ENCODE data around the gene PIK3C2A.
"Not testable (repeated sequence)": the region's sequence is repeated elsewhere in the genome, so short reads cannot be mapped to it uniquely, and the experiment has no call there.

PIK3C2A gene

DNA sequence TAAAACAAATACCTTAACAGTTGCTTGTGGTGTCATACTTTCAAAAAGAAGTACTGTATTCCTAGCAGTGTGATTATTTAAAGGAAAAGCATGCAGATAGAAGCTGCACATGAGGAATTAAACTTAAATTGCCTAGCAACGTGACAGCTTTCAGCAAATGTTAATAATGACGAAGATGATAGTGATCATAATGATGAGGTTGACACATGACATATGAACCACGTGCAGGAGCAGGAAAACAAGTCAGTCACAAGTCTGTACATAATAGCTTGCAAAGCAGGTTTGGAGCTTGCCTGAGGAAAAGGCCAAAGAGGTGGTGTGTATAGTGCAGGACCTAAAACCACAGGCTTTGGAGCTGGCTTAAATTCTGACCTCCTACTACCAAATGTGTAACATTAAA, 30.6 kb upstream of the PIK3C2A start:
- no peaks in the 10 kb centered on the region for H3K4me1 ChIP-seq (ENCODE audit: control insufficient read depth, insufficient read depth, low read length)
- H3K27ac ChIP-seq (ENCODE audit: low read length), result no peak overlapping the region
- H3K9me3 ChIP-seq (ENCODE audit: control insufficient read depth in 2 of 2, low read length in 2 of 2), result no peaks in the 10 kb centered on the region
- peaks cover 0 to 2% of the 10 kb centered on the region in 2 donors for H3K27me3 ChIP-seq (ENCODE audit: control insufficient read depth in 1 of 2, insufficient read depth in 2 of 2, low read length in 2 of 2)
- H3K9ac ChIP-seq (ENCODE audit: low read length in 2 of 2), result no peak overlapping the region
- H3K36me3 ChIP-seq (ENCODE audit: control insufficient read depth in 2 of 2, insufficient read depth in 2 of 2, low read length in 2 of 2), result no peaks in the 10 kb centered on the region
- no peak overlapping the region for H3K4me3 ChIP-seq (ENCODE audit: low read length in 2 of 2)

DNA sequence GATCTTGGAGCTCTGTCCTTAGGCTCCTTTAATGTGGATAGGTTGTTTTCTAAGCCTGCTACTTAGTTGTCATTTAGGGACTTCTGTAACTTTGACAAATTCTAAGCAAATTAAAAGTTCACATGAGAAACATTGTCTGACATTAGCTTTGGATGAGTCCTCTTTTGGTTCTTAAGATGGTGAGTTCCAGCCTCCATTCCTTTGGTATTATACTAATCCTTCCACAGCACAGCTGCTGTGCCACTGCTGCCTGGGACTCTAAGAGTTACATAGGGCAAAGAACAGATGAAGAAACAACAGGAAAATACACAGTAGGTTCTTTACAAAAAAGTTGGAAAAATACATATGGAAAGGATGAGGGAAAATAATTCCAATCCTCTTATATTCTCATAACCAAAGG, 25.3 kb upstream of the PIK3C2A start:
- Histone ChIP-seq H3K9me3 (ENCODE audit: control insufficient read depth in 2 of 2, low read length in 2 of 2) (no peaks in the 10 kb centered on the region), H3K4me3 (ENCODE audit: low read length in 2 of 2) (no peak overlapping the region), H3K27me3 (ENCODE audit: control insufficient read depth in 1 of 2, insufficient read depth in 2 of 2, low read length in 2 of 2) (no peaks in the 10 kb centered on the region), H3K9ac (ENCODE audit: low read length in 2 of 2) (no peak overlapping the region), H3K4me1 (ENCODE audit: control insufficient read depth, insufficient read depth, low read length) (no peaks in the 10 kb centered on the region), H3K36me3 (ENCODE audit: control insufficient read depth in 2 of 2, insufficient read depth in 2 of 2, low read length in 2 of 2) (no peaks in the 10 kb centered on the region), H3K27ac (ENCODE audit: low read length) (no peak overlapping the region)

DNA sequence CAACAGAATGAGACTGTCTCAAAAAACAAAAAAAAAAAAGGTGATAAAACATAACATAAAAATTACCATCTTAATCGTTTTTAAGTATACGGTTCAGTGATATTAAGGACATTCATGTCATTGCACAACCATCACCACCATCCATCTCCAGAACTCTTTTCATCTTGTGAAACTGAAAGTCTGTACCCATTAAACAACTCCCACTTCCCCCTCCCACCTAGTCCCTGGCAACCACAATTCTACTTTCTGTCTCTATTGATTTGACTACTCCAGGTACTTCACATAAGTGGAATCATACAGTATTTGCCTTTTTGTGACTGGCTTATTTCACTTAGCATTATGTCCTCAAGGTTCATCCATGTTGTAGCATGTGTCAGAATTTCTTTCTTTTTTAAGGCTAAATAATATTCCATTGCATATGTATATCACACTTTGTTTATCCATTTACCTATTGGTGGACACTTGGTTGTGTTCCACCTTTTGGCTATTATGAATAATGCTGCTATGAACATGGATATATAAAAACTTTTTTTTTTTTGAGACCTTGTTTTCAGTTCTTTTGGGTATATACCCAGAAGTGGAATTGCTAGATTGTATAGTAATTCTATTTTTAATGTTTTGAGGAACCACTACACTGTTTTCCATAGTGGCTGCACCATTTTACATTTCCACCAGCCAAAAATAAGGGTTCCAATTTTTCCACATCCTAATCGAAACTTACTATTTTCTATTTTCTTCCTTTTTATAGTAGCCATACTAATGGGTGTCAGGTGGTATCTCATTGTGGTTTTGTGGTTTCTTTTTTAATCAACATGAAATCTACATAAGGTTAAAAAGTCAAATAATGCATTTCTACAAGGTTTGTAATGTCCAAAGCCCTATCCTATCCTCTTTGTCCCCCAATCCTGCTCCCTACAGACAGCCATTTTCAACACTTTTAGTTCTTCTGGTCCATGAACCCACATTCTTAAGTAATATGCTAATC, 23.4 kb upstream of the PIK3C2A start:
- no peaks in the 10 kb centered on the region for H3K9me3 ChIP-seq (ENCODE audit: control insufficient read depth in 2 of 2, low read length in 2 of 2)
- no peak overlapping the region for H3K9ac ChIP-seq (ENCODE audit: low read length in 2 of 2)
- no peaks in the 10 kb centered on the region for H3K4me1 ChIP-seq (ENCODE audit: control insufficient read depth, insufficient read depth, low read length)

DNA sequence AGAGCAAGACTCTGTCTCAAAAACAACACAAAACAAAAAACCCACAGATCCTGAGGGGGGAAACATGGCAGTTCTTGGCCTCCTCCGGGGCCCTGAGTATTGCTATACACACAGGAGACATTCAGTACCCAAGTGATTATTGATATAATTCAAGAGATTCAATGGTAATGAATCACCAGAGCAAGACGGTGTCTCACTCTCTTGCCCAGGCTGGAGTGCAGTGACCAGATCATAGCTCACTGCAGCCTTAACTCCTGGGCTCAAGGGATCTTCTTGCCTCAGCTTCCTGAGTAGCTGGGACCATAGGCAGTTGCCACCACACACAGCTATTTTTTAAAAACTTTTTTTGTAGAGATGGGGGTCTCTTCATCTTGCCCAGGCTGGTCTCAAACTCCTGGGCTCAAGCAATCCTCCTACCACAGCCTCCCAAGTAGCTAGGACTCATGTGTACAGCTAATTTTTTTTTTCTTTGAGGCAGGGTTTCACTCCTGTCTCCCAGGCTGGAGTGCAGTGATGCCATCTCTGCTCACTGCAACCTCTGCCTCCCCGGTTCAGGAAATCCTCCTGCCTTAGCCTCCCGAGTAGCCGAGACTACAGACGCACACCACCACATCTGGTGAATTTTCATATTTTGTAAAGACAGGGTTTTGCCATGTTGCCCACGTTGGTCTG, 21.8 kb upstream of the PIK3C2A start:
- no peak overlapping the region for H3K9ac ChIP-seq (ENCODE audit: low read length in 2 of 2)
- no peak overlapping the region for H3K4me3 ChIP-seq (ENCODE audit: low read length in 2 of 2)
- no peaks in the 10 kb centered on the region for H3K36me3 ChIP-seq (ENCODE audit: control insufficient read depth in 2 of 2, insufficient read depth in 2 of 2, low read length in 2 of 2)
- H3K27ac ChIP-seq (ENCODE audit: low read length), result no peak overlapping the region
- H3K27me3 ChIP-seq (ENCODE audit: control insufficient read depth in 1 of 2, insufficient read depth in 2 of 2, low read length in 2 of 2), result no peaks in the 10 kb centered on the region
- H3K9me3 ChIP-seq (ENCODE audit: control insufficient read depth in 2 of 2, low read length in 2 of 2), result no peaks in the 10 kb centered on the region
- no peaks in the 10 kb centered on the region for H3K4me1 ChIP-seq (ENCODE audit: control insufficient read depth, insufficient read depth, low read length)

More for the DNA sequence above, 23.4 kb upstream of the PIK3C2A start:
- no peak overlapping the region for H3K4me3 ChIP-seq (ENCODE audit: low read length in 2 of 2)
- no peaks in the 10 kb centered on the region for H3K27me3 ChIP-seq (ENCODE audit: control insufficient read depth in 1 of 2, insufficient read depth in 2 of 2, low read length in 2 of 2)
- H3K36me3 ChIP-seq (ENCODE audit: control insufficient read depth in 2 of 2, insufficient read depth in 2 of 2, low read length in 2 of 2), result no peaks in the 10 kb centered on the region
- no peak overlapping the region for H3K27ac ChIP-seq (ENCODE audit: low read length)

DNA sequence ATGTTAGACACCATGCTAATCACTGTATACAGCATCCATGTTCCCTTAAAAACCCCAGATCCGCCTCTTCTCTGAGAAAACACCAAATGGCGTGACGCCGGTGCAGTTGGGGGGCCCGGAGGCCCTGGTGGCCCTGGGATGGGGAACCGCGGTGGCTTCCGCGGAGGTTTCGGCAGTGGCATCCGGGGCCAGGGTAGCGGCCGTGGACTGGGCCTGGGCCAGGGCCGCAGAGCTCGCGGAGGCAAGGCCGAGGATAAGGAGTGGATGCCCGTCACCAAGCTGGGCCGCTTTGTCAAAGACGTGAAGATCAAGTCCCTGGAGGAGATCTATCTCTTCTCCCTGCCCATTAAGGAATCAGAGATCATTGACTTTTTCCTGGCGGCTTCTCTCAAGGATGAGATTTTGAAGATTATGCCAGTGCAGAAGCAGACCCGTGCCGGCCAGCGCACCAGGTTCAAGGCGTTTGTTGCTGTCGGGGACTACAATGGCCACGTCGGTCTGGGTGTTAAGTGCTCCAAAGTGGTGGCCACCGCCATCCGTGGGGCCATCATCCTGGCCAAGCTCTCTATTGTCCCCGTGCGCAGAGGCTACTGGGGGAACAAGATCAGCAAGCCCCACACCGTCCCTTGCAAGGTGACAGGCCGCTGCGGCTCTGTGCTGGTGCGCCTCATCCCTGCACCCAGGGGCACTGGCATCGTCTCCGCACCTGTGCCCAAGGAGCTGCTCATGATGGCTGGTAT, 20.6 kb upstream of the PIK3C2A start:
- H3K4me1 ChIP-seq (ENCODE audit: control insufficient read depth, insufficient read depth, low read length); H3K4me3 ChIP-seq (ENCODE audit: low read length in 2 of 2); H3K36me3 ChIP-seq (ENCODE audit: control insufficient read depth in 2 of 2, insufficient read depth in 2 of 2, low read length in 2 of 2); H3K9ac ChIP-seq (ENCODE audit: low read length in 2 of 2); H3K27me3 ChIP-seq (ENCODE audit: control insufficient read depth in 1 of 2, insufficient read depth in 2 of 2, low read length in 2 of 2); H3K27ac ChIP-seq (ENCODE audit: low read length); H3K9me3 ChIP-seq (ENCODE audit: control insufficient read depth in 2 of 2, low read length in 2 of 2): not testable (repeated sequence)

DNA sequence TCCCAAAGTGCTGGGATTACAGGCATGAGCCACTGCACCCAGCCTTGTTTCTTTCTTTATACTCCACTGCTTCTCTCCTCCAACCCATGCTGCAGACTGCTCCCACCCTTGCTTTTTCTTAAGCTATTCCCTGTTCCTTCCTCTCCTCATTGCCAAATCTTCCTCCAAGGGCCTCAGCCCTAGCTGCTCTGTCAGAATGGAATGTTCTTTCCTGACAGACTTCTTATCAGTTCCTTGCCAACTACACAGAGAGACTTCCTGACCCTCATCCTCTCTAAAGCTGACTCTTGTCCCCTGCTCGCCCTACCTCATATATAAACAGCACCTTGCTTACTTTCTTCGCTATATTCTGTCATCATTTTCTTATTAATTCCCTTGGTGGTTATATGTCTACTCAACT, 16.9 kb upstream of the PIK3C2A start:
- Histone ChIP-seq H3K4me1 (ENCODE audit: control insufficient read depth, insufficient read depth, low read length) (no peaks in the 10 kb centered on the region), H3K27me3 (ENCODE audit: control insufficient read depth in 1 of 2, insufficient read depth in 2 of 2, low read length in 2 of 2) (no peaks in the 10 kb centered on the region), H3K9me3 (ENCODE audit: control insufficient read depth in 2 of 2, low read length in 2 of 2) (no peaks in the 10 kb centered on the region), H3K36me3 (ENCODE audit: control insufficient read depth in 2 of 2, insufficient read depth in 2 of 2, low read length in 2 of 2) (no peaks in the 10 kb centered on the region), H3K4me3 (ENCODE audit: low read length in 2 of 2) (no peak overlapping the region), H3K27ac (ENCODE audit: low read length) (no peak overlapping the region), H3K9ac (ENCODE audit: low read length in 2 of 2) (no peak overlapping the region)

DNA sequence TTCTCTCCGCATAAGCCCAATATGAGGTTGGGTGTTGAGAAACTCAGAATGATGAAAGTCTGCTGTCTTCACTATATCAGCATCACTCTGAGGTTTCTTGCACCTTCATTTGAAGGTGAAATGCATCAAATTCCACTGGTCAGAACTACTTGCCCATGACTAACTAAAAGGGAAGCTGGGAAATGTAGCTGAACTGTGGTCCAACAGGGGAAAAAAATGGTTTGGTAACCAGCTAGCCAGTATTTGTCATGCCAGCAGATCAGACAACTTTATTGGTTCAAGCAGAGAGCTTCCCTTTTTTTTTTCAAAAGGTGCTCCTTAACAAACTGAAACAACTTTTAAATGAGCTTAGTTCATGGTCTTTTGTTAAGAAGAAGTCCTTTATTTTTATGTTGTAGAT, 14.2 kb upstream of the PIK3C2A start:
- no peak overlapping the region for H3K27ac ChIP-seq (ENCODE audit: low read length)
- H3K36me3 ChIP-seq (ENCODE audit: control insufficient read depth in 2 of 2, insufficient read depth in 2 of 2, low read length in 2 of 2), result no peaks in the 10 kb centered on the region
- H3K4me1 ChIP-seq (ENCODE audit: control insufficient read depth, insufficient read depth, low read length), result no peaks in the 10 kb centered on the region
- no peak overlapping the region for H3K9ac ChIP-seq (ENCODE audit: low read length in 2 of 2)
- no peaks in the 10 kb centered on the region for H3K9me3 ChIP-seq (ENCODE audit: control insufficient read depth in 2 of 2, low read length in 2 of 2)
- H3K4me3 ChIP-seq (ENCODE audit: low read length in 2 of 2), result no peak overlapping the region
- H3K27me3 ChIP-seq (ENCODE audit: control insufficient read depth in 1 of 2, insufficient read depth in 2 of 2, low read length in 2 of 2), result no peaks in the 10 kb centered on the region

DNA sequence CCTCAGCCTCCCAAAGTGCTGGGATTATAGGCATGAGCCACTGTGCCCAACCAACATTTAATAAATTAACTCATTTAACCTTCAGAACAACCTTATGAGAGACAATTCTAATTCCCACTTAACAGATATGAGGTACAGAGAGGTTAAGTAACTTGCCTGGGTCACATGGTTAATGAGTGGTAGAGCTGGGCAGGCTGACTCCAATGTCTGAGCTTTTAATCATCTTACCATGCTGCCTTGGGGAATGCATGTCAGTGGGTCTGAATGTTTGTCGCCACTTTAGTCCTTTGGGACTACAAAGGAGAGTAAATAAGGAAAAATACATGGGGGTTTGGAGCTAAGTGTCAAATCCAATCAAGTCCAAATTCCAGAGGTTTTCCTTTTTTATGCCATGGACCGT, 11.2 kb upstream of the PIK3C2A start:
- no peaks in the 10 kb centered on the region for H3K36me3 ChIP-seq (ENCODE audit: control insufficient read depth in 2 of 2, insufficient read depth in 2 of 2, low read length in 2 of 2)
- no peak overlapping the region for H3K4me3 ChIP-seq (ENCODE audit: low read length in 2 of 2)
- H3K9me3 ChIP-seq (ENCODE audit: control insufficient read depth in 2 of 2, low read length in 2 of 2), result peaks cover 0 to 3% of the 10 kb centered on the region in 2 donors
- H3K9ac ChIP-seq (ENCODE audit: low read length in 2 of 2), result no peak overlapping the region
- no peak overlapping the region for H3K27ac ChIP-seq (ENCODE audit: low read length)
- H3K27me3 ChIP-seq (ENCODE audit: control insufficient read depth in 1 of 2, insufficient read depth in 2 of 2, low read length in 2 of 2), result no peaks in the 10 kb centered on the region
- no peaks in the 10 kb centered on the region for H3K4me1 ChIP-seq (ENCODE audit: control insufficient read depth, insufficient read depth, low read length)

DNA sequence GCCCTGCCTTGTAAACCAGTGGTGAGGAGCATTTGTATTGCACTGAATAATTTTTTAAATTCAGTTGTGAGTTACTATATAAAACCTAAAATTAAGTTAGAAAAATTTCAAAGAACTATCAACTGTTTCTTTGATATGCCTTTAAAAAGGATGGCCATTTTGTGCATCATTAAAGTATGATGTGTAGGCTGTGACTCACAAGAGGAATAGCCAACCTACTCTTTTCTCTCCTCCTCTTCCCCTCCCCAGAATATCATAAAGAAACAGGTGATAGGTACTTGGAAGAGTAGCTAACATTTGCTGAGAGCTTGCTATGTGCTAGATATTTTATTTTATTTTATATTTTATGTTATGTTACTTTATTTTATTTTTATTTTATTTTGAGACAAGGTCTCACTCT, 10.6 kb upstream of the PIK3C2A start:
- Histone ChIP-seq H3K9me3 (ENCODE audit: control insufficient read depth in 2 of 2, low read length in 2 of 2) (peaks cover 0 to 3% of the 10 kb centered on the region in 2 donors), H3K27ac (ENCODE audit: low read length) (no peak overlapping the region), H3K4me1 (ENCODE audit: control insufficient read depth, insufficient read depth, low read length) (no peaks in the 10 kb centered on the region), H3K36me3 (ENCODE audit: control insufficient read depth in 2 of 2, insufficient read depth in 2 of 2, low read length in 2 of 2) (no peaks in the 10 kb centered on the region), H3K9ac (ENCODE audit: low read length in 2 of 2) (no peak overlapping the region), H3K27me3 (ENCODE audit: control insufficient read depth in 1 of 2, insufficient read depth in 2 of 2, low read length in 2 of 2) (no peaks in the 10 kb centered on the region), H3K4me3 (ENCODE audit: low read length in 2 of 2) (no peak overlapping the region)

DNA sequence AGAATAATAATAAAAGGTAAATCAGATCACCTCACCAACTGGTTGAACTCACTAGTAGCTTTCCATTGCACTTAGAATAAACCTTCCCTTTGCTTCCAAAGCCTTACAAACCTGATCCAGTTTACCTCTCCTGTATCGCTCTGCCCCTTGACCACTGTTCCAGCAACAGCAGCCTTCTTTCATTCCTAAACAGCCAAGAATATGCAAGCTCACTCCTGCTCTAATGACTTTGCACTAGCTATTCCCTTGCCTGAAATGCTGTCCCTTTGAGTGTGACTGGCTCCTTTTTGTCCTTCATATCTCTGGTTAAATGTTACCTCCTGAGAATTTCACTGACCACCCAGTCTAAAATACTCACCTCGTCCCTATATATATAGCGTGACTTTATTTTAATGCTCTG, 9.6 kb upstream of the PIK3C2A start:
- Histone ChIP-seq H3K4me1 (ENCODE audit: control insufficient read depth, insufficient read depth, low read length) (no peaks in the 10 kb centered on the region), H3K36me3 (ENCODE audit: control insufficient read depth in 2 of 2, insufficient read depth in 2 of 2, low read length in 2 of 2) (no peaks in the 10 kb centered on the region), H3K4me3 (ENCODE audit: low read length in 2 of 2) (no peak overlapping the region), H3K27ac (ENCODE audit: low read length) (no peak overlapping the region), H3K9ac (ENCODE audit: low read length in 2 of 2) (no peak overlapping the region), H3K27me3 (ENCODE audit: control insufficient read depth in 1 of 2, insufficient read depth in 2 of 2, low read length in 2 of 2) (no peaks in the 10 kb centered on the region), H3K9me3 (ENCODE audit: control insufficient read depth in 2 of 2, low read length in 2 of 2) (peaks cover 0 to 3% of the 10 kb centered on the region in 2 donors)
